Measurements from ENCODE around the gene RPL35A. TPM values are rescaled to one million over a fixed set of nuclear protein-coding genes. Genes with fewer than 3 reads are reported as not detected.

Gene RPL35A
- total and polyA plus RNA-seq, 9 of the 15 experiments (the other 6 are each of a cell fraction or from before 2014, with no cell fraction given): 1,475 to 2,942 (median 2,367) TPM

- TF ChIP-seq, protein P1, sequence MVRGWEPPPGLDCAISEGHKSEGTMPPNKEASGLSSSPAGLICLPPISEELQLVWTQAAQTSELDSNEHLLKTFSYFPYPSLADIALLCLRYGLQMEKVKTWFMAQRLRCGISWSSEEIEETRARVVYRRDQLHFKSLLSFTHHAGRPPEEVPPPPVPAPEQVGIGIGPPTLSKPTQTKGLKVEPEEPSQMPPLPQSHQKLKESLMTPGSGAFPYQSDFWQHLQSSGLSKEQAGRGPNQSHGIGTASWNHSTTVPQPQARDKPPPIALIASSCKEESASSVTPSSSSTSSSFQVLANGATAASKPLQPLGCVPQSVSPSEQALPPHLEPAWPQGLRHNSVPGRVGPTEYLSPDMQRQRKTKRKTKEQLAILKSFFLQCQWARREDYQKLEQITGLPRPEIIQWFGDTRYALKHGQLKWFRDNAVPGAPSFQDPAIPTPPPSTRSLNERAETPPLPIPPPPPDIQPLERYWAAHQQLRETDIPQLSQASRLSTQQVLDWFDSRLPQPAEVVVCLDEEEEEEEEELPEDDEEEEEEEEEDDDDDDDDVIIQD (CRISPR knock-in tag; IDR thresholded peaks at IDR 0.05): no peak
- TF ChIP-seq, protein P2, sequence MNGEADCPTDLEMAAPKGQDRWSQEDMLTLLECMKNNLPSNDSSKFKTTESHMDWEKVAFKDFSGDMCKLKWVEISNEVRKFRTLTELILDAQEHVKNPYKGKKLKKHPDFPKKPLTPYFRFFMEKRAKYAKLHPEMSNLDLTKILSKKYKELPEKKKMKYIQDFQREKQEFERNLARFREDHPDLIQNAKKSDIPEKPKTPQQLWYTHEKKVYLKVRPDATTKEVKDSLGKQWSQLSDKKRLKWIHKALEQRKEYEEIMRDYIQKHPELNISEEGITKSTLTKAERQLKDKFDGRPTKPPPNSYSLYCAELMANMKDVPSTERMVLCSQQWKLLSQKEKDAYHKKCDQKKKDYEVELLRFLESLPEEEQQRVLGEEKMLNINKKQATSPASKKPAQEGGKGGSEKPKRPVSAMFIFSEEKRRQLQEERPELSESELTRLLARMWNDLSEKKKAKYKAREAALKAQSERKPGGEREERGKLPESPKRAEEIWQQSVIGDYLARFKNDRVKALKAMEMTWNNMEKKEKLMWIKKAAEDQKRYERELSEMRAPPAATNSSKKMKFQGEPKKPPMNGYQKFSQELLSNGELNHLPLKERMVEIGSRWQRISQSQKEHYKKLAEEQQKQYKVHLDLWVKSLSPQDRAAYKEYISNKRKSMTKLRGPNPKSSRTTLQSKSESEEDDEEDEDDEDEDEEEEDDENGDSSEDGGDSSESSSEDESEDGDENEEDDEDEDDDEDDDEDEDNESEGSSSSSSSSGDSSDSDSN (IDR thresholded peaks at IDR 0.05; ENCODE audit: borderline replicate concordance in 1 of 2, low read depth in 2 of 2, low read length in 2 of 2): no peak
- TF ChIP-seq ZBTB33 (CRISPR knock-in tag; IDR thresholded peaks at IDR 0.05) (peak; percentile 54), TCF7 (IDR thresholded peaks at IDR 0.05; ENCODE audit: borderline replicate concordance) (no peak), EZH2 (IDR thresholded peaks at IDR 0.05; ENCODE audit: borderline replicate concordance, low read depth, low read length) (no peak), RBM39 (optimal IDR thresholded peaks at IDR 0.05; ENCODE audit: low read depth, low read length) (no peak), ZNF707 (CRISPR knock-in tag; conservative IDR thresholded peaks at IDR 0.05) (no peak), FOXA3 (CRISPR knock-in tag; conservative IDR thresholded peaks at IDR 0.05 in 1 of 2, IDR thresholded peaks at IDR 0.05 in 1 of 2) (no peak), IRF2 (CRISPR knock-in tag; IDR thresholded peaks at IDR 0.05) (no peak)
- TF ChIP-seq, protein P3, sequence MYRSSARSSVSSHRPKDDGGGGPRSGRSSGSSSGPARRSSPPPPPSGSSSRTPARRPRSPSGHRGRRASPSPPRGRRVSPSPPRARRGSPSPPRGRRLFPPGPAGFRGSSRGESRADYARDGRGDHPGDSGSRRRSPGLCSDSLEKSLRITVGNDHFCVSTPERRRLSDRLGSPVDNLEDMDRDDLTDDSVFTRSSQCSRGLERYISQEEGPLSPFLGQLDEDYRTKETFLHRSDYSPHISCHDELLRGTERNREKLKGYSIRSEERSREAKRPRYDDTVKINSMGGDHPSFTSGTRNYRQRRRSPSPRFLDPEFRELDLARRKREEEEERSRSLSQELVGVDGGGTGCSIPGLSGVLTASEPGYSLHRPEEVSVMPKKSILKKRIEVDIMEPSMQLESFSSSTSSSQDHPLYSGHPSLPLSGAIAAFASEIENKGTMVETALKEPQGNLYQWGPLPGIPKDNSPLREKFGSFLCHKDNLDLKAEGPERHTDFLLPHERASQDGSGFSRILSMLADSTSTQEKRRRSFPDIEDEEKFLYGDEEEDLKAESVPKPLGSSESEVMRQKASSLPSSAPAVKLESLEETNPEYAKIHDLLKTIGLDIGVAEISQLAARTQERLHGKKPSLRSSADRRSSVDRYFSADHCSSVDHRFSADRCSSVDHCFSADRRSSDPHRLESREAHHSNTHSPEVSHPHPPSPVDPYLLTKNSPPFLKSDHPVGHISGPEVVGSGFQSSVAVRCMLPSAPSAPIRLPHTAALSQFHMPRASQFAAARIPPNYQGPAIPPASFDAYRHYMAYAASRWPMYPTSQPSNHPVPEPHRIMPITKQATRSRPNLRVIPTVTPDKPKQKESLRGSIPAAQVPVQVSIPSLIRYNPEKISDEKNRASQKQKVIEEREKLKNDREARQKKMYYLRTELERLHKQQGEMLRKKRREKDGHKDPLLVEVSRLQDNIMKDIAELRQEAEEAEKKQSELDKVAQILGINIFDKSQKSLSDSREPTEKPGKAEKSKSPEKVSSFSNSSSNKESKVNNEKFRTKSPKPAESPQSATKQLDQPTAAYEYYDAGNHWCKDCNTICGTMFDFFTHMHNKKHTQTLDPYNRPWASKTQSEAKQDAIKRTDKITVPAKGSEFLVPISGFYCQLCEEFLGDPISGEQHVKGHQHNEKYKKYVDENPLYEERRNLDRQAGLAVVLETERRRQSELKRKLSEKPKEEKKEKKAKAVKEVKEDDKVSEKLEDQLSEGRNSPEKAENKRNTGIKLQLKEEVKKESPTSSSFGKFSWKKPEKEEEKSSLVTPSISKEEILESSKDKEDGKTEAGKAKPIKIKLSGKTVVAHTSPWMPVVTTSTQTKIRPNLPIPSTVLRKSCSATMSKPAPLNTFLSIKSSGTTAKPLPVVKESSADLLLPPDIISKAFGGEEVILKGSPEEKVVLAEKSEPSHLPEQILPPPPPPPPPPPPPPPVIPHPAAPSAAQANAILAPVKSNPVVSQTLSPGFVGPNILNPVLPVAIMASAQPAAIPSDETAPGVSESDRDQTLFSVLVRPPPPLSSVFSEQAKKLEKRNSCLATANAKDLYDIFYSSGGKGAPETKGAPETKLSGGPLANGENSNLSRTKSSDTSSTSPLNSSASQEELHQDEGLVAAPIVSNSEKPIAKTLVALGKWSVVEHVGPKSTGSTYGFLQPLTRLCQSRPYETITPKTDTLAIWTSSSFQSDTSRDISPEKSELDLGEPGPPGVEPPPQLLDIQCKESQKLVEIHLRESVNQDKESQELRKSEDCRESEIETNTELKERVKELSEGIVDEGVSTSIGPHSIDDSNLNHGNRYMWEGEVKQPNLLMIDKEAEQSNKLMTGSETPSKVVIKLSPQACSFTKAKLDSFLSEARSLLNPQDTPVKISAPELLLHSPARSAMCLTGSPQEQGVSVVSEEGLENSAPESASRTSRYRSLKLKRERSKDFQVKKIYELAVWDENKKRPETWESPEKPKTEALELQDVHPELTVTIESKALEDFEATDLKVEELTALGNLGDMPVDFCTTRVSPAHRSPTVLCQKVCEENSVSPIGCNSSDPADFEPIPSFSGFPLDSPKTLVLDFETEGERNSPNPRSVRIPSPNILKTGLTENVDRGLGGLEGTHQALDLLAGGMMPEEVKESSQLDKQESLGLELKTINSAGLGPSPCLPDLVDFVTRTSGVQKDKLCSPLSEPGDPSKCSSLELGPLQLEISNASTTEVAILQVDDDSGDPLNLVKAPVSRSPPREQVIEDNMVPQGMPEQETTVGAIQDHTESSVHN (IDR thresholded peaks at IDR 0.05; ENCODE audit: borderline replicate concordance in 1 of 2, low read depth in 1 of 2): no peak
Measured at GRCh38 chr3:197906023-197906849, 43.8 kb upstream of the RPL35A start (continued).

Measured in K562 (cell line).